HG02870 (cell line): ENCODE data around the gene PYCARD.
"Not testable (repeated sequence)": the region's sequence is repeated elsewhere in the genome, so short reads cannot be mapped to it uniquely, and the experiment has no call there.

ENCODE experiments used
- ATAC-seq: cut with Tn5 transposase; IDR thresholded peaks from one replicate; pipeline ENCODE4 v1.9.1; 2021; ENCODE audit warnings: mild to moderate bottlenecking, moderate library complexity; ENCODE audit not compliant: unreplicated experiment

PYCARD gene

DNA sequence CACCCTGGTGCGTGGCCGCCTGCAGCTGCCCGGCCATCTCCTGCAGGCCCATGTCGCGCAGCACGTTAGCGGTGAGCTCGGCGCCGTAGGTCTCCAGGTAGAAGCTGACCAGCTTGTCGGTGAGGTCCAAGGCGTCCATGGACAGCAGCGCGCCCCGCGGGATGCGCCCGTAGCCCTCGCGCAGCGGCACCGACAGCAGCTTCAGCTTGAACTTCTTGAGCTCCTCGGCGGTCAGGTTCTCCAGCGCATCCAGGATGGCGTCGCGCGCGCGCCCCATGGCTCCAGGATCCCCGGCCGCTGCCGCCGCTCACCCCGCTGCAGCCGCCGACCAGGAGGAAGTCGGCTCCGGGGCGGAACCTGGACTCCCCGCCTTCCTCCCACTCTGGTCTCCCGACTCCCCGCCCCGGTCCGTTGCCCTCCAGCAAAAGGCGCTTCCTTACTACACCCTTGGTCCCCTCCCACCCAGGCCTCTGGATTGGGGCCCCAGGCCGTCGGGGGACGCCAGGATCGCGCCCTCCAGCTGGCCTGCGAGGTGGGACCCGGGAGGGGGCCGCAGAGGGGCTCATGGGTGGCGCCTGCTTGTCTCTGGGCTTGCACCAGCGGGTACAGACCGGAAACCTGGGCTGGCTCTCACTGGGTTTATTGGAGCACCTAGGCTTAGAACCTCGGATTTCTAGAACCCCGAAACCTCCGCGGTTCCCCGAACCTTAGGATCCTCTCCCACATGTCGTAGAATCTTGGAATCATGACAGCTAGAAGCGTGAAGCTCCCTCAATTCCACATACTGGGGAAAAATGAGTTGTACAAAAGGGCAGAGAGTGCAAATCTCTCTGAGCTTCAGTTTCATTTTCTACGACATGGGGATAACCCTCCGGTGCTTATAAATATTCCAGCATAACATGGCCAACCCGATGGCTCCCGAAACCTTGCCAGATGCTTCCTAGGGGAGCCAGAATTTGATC lies at the start of gene PYCARD:
PYCARD (minus strand) TSS at position 347 of the 962 bp plus-strand sequence; CDS start at position 277, 70 bp downstream.
- peak; percentile 35 for ATAC-seq

DNA sequence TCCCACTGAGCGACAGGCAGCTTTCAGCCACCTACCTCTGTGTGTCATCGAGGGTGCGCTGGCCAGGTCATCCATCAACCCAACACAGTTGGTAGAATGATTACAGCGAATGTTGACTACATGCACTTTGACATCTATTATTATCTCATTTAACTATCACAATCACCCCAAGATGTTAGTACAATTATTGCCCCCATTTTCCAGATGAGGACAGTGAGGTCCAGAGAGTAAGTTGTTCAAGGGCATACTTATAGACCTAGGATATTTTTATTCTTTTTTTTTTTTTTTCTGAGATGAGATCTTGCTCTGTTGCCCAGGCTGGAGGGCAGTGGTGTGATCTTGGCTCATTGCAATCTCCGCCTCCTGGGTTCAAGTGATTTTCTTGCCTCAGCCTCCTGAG lies 48.9 kb upstream of the PYCARD start:
- ATAC-seq, result no peak

DNA sequence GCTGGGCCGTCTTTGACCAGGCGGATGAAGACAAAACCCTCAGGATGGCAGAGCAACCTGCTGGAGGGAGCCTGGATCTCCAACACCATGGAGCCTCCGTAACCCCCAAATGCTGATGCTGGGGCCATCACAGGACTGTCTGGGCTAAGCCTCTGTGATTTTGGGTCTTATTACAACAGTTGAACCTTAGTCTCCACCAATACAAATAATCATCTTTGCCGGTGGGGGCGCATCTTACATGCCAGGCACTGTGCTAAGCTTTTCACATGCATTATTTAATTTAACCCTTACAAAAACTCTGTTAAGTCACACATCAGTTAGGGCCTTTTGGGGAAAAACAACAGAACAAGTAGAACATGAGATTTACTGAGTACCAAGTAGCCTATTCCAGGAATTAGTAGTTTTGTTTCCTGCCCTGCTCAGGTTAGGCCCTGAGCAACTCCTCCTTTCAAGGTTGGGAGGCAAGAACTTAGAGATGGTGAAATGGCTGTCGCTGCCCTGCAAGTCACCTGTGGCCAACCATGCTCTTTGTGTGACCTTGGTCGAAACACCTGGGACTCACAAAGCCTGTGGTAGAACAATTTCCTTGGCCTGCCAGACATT lies 48.3 kb upstream of the PYCARD start:
- ATAC-seq, result no peak

DNA sequence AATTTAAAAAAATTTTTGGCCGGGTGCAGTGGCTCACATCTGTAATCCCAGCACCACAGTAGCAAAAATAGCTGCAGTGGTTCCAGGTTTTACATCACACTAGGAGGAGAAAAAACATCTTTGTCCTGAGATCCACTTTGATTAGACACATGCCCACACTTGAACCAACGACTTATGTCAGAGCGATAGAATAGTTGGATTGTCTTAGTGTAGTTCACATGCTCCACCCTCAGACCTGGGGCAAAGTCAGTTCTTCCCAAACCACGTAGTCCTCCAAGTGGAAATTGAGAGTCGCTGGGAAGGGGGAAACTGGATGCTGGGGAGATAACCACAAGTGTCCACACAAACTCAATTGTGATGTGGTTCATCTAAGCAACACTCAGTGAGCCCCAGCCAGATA lies 45.8 kb upstream of the PYCARD start:
- no peak for ATAC-seq

DNA sequence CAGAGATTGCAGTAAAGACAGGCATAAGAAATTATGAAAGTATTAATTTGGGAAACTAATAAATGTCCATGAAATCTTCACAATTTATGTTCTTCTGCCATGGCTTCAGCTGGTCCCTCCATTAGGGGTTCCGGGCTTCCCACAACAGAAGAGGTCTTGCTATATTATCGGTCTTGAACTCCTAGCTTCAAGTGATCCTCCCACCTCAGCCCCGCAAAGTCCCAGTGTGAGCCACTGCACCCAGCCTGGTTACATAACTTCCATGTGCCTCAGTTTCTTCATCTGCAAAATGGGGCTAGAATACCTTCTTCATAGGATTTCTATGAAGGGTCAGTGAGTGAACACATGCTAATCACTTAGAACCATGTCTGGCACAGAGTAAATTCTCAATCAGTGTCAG lies 43.7 kb upstream of the PYCARD start:
- ATAC-seq, result no peak

DNA sequence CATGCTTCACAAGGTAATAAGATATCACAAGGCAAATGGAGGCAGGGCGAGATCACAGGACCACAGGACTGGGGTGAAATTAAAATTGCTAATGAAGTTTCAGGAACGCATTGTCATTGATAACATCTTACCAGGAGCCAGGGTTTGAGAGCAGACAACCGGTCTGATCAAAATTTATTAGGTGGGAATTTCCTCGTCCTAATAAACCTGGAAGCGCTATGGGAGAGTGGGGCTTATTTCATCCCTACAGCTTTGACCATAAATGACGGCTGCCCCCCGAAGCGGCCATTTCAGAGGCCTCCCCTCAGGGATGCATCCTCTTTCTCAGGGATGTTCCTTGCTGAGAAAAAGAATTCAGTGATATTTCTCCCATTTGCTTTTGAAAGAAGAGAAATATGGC lies 43.0 kb upstream of the PYCARD start:
- ATAC-seq, result not testable (repeated sequence)

DNA sequence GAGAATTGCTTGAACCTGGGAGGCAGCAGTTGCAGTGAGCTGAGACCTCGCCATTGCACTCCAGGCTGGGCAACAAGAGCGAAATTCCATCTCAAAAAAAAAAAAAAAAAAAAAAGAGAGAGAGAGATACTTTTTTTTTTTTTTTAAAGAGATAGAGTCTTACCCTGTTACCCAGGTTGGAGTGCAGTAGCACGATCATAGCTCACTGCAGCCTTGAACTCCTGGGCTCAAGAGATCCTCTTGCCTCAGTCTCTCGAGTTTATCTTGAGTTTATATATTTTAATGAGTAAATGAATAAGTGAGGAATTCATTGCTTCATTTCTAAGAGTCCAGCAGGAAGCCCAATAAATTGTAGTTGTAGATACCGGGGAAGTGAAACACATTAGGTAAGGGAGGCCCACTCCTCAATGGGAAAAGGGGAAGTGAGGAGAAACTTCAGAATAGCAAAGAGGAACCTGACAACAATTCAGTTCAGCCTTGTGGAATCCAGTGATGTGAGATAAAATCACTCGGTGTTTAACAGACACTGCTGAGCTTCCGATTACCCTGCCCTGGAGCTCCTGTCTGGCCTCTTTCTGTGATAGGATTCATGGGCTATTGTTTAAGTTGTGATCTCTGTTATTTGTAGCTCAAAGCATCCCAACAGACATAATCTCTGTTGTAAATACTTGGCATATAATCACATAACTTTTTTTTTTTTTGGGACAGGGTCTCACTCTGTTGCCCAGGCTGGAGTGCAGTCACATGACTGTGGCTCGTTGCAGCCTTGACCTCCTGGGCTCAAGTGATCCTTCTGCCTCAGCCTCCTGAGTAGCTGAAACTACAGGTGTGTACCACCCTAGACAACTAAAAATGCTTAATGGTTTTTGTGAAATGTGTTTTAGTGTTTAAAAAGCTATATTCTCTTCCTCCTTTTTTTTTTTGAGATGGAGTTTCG lies 41.4 kb upstream of the PYCARD start:
- ATAC-seq, result no peak

DNA sequence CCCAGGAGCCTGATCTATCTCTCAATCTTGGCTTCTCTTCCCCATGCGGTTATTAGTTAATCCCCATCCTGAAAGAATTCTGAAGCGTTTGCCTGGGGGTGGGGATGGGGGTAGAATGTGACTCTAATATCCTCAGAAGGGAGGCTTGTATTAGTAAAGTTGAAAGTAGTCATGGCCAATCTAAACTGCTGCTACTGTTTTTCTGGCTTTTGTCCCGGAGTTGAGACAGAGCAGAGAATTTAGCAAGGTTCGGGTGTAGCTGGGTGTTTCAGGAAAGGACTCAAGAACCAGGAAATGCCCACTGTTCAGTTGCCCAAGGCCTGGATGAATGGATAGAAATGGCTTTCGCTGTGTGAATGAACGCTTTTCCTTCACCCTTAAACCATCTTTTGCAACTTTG lies 39.6 kb upstream of the PYCARD start:
- ATAC-seq, result no peak

DNA sequence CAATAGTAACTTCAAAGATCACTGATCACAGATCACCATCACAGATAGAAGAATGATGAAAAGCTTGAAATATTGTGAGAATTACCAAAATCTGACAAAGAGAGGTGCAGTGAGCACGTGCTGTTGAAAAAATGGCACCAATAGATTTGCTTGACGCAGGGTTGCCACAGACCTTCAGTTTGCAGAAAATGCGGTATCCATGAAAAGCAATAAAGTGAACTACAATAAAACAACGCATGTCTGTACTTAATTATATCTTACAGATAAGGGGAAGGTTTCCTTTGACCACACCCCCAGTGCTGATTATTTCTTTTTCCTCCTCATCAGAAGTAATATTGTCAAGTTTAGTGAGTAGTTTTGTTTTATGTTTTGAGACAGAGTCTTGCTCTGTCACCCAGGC lies 35.5 kb upstream of the PYCARD start:
- ATAC-seq, result no peak

DNA sequence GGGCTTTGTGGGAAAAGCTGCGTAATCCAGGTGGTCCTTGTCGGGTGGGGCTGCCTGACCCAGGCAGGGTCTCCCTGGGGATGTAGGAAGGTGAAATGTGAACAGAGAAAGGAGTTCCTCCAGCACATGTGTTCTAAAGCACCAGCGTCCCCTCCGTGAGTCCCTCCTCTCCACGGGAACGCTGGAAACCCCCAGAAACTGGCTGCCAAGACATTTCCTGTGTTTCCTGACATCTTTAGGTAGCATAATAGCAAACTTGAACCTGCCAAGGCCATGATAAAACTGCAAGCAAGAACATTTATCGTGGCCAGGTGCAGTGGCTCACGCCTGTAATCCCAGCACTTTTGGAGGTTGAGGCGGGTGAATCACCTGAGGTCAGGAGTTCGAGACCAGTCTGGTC lies 26.9 kb upstream of the PYCARD start:
- no peak for ATAC-seq

DNA sequence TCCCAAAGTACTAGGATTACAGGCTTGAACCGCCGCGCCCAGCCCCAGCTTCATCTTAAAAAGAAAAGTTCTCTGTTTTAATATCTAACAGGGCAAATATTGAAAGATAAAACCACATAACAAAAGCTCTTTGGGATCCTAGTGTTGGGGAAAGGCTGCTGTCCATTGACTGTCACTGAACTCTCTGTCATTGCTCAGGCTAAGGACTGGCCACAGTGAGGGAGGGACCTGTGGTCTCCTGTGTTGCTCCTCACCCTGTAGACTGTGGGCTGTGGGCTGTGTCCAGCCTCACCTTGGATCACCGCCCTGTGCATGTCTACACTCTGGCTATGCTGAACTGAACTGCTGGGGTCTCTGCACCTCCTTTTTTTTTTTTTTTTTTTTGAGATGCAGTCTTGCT lies 25.6 kb upstream of the PYCARD start:
- ATAC-seq, result no peak

DNA sequence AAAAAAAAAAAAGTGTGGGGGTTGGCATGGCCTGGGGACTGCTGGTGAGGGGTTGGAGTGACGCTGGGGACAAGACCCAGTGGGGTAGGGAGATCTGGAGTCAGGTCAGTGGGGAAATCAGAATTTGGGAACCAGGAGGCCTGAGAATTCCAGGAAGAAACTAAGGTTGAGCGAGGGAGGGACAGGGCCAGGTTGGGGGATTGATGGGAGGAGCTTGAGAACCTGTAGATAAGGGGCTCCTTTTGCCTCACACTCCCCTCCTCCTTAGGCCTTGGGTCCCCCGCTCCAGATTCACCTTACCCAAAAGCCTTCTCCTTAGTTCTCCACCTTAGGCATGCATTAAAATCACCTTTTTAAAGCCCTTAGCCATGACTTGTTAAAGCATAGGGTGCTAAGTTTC lies 22.6 kb upstream of the PYCARD start:
- no peak for ATAC-seq

DNA sequence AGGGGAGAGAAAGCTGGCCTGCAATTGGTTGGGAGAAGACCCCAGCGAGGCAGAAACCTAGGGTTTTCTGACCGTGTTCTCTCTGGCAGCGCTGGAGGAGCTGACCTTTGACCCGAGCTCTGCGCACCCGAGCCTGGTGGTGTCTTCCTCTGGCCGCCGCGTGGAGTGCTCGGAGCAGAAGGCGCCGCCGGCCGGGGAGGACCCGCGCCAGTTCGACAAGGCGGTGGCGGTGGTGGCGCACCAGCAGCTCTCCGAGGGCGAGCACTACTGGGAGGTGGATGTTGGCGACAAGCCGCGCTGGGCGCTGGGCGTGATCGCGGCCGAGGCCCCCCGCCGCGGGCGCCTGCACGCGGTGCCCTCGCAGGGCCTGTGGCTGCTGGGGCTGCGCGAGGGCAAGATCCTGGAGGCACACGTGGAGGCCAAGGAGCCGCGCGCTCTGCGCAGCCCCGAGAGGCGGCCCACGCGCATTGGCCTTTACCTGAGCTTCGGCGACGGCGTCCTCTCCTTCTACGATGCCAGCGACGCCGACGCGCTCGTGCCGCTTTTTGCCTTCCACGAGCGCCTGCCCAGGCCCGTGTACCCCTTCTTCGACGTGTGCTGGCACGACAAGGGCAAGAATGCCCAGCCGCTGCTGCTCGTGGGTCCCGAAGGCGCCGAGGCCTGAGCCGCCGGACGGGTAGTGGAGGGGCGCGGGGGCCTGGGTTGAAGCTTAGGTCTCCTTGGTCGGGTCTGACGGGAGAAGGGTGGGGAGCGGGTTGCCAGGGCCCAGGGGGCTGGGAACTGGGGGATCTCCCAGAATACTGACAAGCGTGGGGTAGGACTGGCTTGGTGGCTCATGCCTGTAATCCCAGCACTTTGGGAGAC lies 21.8 kb upstream of the PYCARD start:
- ATAC-seq, result no peak

DNA sequence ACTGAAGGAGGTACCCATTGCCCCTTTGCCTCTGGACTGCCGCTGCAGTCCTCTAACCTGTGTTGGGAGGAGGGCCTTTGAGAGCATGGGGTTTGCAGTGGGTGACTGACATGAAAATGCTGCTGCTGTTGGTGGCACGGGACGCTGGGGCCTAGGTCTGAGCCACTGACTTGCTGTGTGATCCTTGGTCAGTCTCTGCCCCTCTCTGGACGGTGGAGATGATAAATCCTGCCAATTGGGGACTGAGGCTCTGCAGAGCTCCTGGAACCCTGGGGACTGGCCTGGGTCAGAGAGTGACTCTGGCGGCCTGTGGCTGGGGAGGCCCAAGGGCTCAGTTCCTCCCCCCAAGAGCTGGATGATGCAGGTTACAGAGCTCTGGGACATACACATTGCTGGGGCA lies 20.5 kb upstream of the PYCARD start:
- no peak for ATAC-seq

DNA sequence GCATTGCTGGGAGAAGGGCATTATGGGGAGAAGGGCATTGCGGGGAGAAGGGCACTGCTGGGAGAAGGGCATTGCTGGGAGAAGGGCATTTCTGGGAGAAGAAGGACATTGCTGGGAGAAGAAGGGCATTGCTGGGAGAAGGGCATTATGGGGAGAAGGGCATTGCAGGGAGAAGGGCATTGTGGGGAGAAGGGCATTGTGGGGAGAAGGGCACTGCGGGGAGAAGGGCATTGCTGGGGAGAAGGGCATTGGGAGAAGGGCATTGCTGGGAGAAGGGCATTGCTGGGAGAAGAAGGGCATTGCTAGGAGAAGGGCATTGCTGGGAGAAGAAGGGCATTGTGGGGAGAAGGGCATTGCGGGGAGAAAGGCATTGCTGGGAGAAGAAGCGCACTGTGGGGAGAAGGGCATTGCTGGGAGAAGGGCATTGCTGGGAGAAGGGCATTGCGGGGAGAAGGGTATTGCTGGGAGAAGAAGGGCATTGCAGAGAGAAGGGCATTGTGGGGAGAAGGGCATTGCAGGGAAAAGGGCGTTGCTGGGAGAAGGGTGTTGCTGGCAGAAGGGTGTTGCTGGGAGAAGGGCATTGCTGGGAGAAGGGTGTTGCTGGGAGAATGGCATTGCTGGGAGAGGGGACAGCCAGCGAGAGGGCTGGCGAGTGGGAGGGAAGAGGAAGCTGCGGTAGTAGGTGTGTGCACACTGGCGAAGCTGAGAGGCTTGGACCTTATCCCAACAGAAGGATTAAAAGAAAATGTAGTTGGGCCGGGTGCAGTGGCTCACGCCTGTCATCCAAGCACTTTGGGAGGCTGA lies 19.0 kb upstream of the PYCARD start:
- ATAC-seq, result no peak

DNA sequence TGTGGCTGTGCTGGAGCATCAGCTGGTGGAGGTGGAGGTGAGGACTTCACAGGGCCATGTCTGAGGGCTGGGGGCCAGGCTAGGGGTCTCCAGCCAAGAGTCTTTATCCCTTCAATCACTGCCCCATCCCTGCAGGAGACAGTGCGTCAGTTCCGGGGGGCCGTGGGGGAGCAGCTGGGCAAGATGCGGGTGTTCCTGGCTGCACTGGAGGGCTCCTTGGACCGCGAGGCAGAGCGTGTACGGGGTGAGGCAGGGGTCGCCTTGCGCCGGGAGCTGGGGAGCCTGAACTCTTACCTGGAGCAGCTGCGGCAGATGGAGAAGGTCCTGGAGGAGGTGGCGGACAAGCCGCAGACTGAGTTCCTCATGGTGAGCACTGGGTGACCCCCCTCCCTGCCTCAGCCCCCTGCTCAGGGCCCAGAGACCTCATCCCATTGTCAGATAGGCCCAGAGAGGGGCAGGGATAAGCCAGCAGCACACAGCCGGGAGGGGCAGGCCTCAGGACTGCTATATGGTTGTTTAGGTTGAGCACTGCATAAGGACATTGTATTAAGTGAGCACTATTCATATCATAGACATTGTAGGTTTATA lies 16.7 kb upstream of the PYCARD start:
- no peak for ATAC-seq

DNA sequence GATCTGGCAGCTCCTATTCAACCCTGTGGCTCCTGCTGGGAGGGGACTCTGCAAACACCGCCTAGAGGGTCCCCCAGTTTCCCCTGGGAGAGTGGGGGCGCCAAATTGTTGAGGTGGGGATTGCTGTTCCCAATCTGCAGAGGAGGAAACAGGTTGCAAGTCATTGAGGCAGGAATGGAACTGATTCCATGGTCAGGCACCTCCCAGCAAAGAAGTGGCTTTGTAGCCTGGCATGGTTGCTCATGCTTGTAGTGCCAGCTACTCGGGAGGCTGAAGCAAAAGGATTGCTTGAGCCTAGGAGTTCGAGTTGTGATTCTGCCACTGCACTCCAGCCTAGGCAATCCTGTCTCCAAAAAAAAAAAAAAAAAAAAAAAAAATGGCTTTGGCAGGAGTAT lies 14.6 kb upstream of the PYCARD start:
- ATAC-seq, result no peak

DNA sequence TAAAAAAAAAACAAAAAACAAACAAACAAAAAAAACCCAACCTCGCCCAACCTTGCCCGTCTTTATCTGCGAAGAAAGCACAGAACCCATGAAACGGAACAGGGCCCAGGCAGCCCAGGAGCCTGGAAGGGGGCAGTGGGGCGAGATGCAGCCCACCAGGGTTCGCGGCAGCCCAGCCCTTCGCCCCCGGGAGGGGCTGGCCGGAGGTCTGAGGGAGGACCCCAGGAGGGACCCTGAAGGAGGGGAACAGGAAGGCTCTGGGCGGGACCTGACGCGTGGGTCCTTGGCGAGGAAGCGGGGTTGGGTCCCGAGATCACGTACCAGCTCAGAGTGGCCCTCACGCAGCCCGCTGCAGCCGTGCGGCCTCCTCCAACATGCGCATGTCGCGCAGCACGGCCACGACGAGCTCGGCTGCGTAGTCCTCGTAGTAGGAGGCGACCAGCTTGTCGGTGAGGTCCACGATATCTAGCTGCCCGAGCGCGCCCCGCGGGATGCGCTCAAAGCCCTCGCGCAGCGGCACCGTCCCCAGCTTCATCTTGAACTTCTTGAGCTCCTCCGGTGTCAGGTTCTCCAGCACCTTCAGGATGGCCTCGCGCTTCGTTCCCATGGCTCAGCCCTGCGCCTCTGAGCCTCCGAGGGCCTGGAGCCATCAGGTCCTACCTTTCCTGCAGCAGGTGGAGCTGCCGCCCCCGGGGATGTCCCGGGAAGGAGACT lies 14.0 kb upstream of the PYCARD start, which contains the start of gene PYDC1:
PYDC1 (minus strand) TSS at position 714 of the 714 bp plus-strand sequence; CDS start at position 607, 107 bp downstream.
- ATAC-seq, result no peak
